Activated naive CD8-positive, alpha-beta T cell (primary cell): Measurements from ENCODE around the gene CIB4.

ENCODE experiments used
- H3K27ac Mint-ChIP-seq: one replicate; pipeline ENCODE4 v1.8.0; 2021; ENCODE audit warnings: mixed read lengths
- H3K27me3 Mint-ChIP-seq: one replicate; pipeline ENCODE4 v1.8.0; 2021; ENCODE audit warnings: mixed read lengths
- H3K36me3 Mint-ChIP-seq: one replicate; pipeline ENCODE4 v1.8.0; 2021; ENCODE audit warnings: mixed read lengths
- H3K4me1 Mint-ChIP-seq: one replicate; pipeline ENCODE4 v1.8.0; 2021; ENCODE audit warnings: low read depth, mixed read lengths
- H3K4me3 Mint-ChIP-seq: one replicate; pipeline ENCODE4 v1.8.0; 2021; ENCODE audit warnings: mild to moderate bottlenecking, mixed read lengths
- H3K9me3 Mint-ChIP-seq: one replicate; pipeline ENCODE4 v1.8.0; 2021; ENCODE audit warnings: low read depth, mixed read lengths

CIB4 gene

DNA sequence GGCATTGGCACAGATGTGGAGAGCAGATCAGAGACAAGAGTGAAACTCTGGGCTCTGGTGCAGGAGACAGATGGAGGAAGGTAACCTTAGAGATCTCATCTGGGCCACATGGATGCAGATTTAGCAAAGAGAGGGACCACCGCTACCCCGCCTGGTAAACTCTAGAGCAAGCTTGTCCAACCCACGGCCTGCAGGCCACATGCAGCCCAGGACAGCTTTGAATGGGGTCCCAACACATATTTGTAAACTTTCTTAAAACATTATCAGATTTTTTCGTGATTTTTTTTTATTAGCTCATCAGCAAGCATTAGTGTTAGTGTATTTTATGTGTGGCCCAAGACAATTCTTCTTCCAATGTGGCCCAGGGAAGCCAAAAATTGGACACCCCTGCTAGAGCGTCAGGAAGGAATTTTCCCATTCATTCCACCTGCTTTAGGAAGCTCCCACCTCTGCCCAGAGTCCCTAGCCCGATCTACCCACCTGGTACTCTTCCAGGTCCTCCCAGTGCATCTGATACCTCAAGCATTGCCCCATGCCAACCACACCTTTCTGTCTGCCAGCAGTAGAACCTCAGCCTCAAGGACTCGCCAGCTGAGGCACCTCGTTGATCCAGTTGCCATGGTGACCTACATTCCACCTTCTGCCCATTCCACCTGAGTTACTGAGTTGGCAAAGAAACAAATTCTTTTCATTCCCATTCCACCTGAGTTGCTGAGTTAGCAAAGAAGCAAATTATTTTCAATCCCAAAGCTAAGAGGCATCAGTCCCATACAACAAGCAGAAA, at the start of gene CIB4:
TSS of gene CIB4 (minus strand) at position 586 of the 784 bp plus-strand sequence. CDS start at position 534, 52 bp downstream.
- Mint-ChIP-seq H3K36me3 (no peaks in the 10 kb centered on the region), H3K9me3 (no peaks in the 10 kb centered on the region), H3K27ac (no peak within 1 kb of the TSS), H3K4me1 (no peaks in the 10 kb centered on the region), H3K27me3 (peaks cover 9% of the 10 kb centered on the region), H3K4me3 (no peak within 1 kb of the TSS)

DNA sequence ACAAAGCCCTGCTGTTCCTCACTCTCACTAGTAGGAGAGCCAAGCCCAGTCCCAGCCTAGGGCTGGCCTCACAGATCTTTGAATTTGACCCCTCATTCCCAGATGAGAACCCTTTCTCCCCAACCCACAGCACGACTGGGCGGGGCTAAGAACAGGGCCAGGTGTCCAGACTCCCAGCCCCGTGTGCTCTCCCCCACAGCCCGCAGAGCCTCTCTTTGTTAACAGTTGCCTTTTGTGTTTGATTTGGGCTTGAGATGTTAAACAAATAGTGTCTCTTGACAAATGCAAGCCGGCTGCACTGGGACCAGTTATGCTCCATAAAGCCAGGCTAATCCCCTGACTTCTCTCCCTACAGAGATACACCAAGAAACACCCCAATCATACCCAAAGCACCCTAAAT, 46.6 kb upstream of the CIB4 start:
- Mint-ChIP-seq H3K4me1 (peaks cover 2% of the 10 kb centered on the region), H3K36me3 (no peaks in the 10 kb centered on the region), H3K4me3 (no peak overlapping the region), H3K27me3 (peaks cover 20% of the 10 kb centered on the region), H3K27ac (no peak overlapping the region), H3K9me3 (no peaks in the 10 kb centered on the region)

DNA sequence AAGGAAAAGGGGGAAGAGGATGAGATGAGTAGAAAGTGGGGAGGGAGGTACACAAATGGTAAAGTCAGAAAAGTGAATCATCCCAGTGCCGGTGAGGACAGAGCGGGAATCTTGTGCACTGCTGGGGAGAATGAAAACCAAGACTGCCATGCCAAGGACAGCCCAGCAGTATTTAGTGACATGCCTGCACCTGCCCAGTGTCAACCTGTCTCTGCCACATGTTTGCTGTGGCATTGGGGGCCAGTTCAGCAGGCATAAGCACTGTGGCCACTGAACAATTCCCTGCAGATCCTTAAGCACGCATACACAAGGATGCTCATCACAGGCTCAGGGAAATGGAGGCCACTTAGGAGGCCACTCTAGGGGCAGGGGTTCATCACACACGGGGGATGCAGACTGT, 46.2 kb upstream of the CIB4 start:
- Mint-ChIP-seq H3K36me3 (no peaks in the 10 kb centered on the region), H3K27me3 (peaks cover 21% of the 10 kb centered on the region), H3K9me3 (no peaks in the 10 kb centered on the region), H3K4me1 (peaks cover 2% of the 10 kb centered on the region), H3K27ac (no peak overlapping the region), H3K4me3 (no peak overlapping the region)

DNA sequence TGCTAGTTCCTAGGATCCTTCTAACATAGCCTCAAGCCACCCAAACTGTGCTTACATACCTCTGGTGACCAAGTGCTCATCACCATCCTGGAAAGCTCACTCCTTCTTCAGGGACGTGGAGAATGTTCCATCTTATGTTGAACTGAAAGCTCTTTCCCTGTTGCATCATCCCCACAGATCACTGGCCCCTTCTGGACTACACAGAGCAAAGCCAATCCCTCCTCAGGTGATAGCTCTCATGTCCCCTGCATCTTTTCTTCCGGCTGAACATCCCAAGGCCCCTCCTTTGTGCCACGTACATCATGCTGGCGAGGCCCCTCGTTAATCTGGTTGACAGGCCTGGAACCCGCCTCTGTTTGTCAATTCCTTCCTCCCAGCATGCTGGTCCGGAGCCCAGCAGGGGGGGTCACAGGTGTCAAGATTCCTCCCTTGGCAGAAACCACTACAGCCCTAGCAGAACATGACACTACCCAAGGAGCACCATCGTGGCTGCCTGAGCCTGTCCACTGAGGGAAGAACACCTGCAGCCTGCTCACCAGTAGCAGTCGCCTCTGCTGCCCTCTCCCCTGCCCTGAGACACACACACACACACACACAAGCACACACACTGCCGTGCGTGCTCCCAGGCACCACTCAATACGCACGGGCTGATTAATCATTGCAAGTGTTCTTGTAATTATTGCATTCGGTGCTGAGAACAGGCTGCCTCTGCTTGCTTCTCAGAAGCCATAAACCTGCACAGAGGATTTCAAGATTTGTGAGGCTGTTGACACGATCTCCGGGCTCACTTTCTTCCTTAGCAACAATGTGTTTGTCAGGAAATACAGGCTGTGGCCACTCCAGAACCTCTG, 45.0 kb upstream of the CIB4 start:
- no peaks in the 10 kb centered on the region for H3K9me3 Mint-ChIP-seq
- H3K27ac Mint-ChIP-seq: no peak overlapping the region
- no peaks in the 10 kb centered on the region for H3K4me1 Mint-ChIP-seq
- no peak overlapping the region for H3K4me3 Mint-ChIP-seq
- no peaks in the 10 kb centered on the region for H3K36me3 Mint-ChIP-seq
- peaks cover 20% of the 10 kb centered on the region for H3K27me3 Mint-ChIP-seq

DNA sequence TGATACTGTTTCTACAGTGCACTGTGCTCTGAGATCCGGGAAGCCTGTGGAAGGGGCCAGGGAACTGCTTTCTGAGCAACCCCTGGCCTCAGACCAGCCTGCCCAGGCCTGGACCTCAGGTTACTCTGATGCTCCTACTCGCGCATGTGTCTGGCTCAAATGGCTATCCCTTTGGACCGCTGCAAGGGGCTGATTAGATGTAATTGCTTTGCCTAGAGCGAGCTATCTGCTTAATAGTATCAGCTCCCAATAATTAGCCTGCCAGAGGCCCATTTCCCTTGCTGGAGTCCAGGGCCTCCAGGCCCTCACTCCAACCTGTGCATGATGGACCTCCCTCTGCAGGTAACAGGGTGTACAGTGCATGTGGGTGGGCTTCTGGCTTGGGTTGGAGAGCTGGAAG, 44.2 kb upstream of the CIB4 start:
- H3K27ac Mint-ChIP-seq: no peak overlapping the region
- peaks cover 16% of the 10 kb centered on the region for H3K27me3 Mint-ChIP-seq
- H3K4me1 Mint-ChIP-seq: no peaks in the 10 kb centered on the region
- H3K9me3 Mint-ChIP-seq: no peaks in the 10 kb centered on the region
- H3K36me3 Mint-ChIP-seq: no peaks in the 10 kb centered on the region
- H3K4me3 Mint-ChIP-seq: no peak overlapping the region

DNA sequence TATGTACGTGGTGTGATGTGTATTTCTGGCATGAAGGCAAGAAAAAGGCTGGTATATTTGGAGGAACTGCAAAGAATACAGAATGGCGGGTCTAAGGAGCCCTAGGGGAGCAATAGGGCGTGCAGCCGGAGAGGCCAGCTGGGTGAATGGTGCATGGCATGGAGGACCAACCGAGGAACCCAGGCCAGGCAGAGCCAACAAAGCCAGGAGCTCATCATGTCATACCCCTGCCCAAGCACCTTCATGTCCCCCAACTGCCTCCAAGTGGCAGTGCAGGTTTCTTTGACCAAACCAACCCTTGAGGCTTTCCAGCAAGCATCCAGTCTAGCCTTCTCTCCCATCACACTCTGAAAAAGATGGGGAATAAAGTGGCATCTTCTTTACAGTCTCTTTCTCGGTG, 42.4 kb upstream of the CIB4 start:
- no peaks in the 10 kb centered on the region for H3K36me3 Mint-ChIP-seq
- H3K4me1 Mint-ChIP-seq: no peaks in the 10 kb centered on the region
- H3K27me3 Mint-ChIP-seq: peaks cover 7% of the 10 kb centered on the region
- no peak overlapping the region for H3K4me3 Mint-ChIP-seq
- H3K27ac Mint-ChIP-seq: no peak overlapping the region
- no peaks in the 10 kb centered on the region for H3K9me3 Mint-ChIP-seq

DNA sequence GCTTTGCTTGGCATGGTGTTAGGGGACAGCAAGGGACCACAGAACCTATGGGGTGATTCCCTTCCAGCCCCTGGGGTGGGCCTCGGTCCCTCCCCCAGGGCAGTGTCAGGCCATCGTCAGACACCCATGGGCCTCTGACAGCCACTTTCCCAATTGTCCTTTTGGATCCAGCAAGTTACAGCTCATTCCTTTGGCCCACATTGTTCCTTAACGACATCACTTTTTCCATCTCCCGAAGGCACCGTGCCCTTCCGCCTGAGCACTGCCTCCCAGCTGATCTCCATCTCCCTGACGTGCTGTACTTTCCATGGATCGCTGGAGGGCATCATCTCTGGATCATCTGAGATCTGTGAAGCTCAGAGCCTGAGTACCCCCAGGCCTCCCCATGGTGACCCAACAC, 41.0 kb upstream of the CIB4 start:
- Mint-ChIP-seq H3K27ac (no peak overlapping the region), H3K9me3 (no peaks in the 10 kb centered on the region), H3K27me3 (peaks cover 9% of the 10 kb centered on the region), H3K4me3 (no peak overlapping the region), H3K4me1 (no peaks in the 10 kb centered on the region), H3K36me3 (no peaks in the 10 kb centered on the region)

DNA sequence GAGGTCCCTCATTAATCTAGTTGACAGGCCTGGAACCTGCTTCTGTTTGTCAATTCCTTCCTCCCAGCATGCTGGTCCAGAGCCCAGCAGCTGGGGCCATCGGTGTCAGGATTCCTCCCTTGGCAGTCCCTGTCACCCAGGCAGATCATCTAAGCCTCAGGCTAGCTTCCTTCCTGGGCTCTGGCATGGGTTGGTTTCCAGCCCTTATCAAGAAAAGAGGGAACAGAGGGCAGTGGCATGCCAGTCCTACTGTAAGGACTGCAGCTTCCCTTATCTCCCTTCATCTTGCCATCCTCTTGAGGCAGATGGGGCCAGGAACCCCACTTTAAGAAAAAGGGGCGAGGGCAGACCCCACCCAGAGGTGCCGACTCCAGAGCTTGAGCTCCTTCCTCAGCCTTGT, 40.5 kb upstream of the CIB4 start:
- Mint-ChIP-seq H3K36me3 (no peaks in the 10 kb centered on the region), H3K4me3 (no peak overlapping the region), H3K9me3 (no peaks in the 10 kb centered on the region), H3K27ac (no peak overlapping the region), H3K4me1 (no peaks in the 10 kb centered on the region), H3K27me3 (peaks cover 7% of the 10 kb centered on the region)

DNA sequence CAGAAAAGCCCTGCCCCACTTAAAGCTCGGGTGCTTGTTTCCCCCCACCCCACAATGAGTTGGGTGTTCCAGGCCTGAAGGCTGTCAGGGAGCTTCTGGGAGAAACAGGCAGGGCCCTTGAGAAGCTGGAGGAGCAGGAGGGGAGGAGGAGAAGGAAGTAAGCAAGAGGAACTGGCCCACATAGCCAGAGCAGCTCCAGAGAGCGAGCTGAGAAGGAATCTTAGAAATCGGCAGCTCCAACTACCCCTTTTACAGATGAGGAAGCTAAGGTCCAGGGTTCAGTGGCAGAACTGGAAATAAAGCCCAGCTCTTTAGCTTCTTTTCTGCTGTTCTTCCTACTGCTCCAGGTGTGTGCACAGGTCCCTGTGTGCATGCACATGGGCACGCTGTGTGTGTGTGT, 38.7 kb upstream of the CIB4 start:
- H3K27me3 Mint-ChIP-seq: peaks cover 4% of the 10 kb centered on the region

DNA sequence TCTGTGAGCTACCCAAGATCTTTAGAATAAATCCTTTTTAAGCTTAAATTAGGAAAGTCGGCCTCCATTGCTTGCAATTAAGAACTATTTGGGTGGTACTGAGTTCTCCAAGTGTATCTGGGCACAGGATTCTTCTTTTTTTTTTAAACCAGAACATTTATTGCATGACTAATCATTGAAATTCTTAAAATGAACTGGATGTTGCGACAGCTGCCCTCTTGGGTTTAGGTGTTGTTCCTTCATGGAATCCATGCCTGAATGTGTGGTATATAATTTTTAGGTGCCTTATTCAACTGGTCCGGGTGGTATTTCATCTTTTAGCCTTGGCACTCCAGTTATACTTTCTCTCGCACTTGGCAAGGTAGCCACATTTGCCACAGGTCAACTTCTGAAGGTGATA, 36.9 kb upstream of the CIB4 start:
- H3K9me3 Mint-ChIP-seq: no peaks in the 10 kb centered on the region
- H3K36me3 Mint-ChIP-seq: no peaks in the 10 kb centered on the region
- H3K27me3 Mint-ChIP-seq: peaks cover 4% of the 10 kb centered on the region
- no peak overlapping the region for H3K4me3 Mint-ChIP-seq
- H3K4me1 Mint-ChIP-seq: no peaks in the 10 kb centered on the region
- no peak overlapping the region for H3K27ac Mint-ChIP-seq

More for the DNA sequence above, 38.7 kb upstream of the CIB4 start:
- no peaks in the 10 kb centered on the region for H3K36me3 Mint-ChIP-seq
- no peak overlapping the region for H3K27ac Mint-ChIP-seq
- H3K4me3 Mint-ChIP-seq: no peak overlapping the region
- no peaks in the 10 kb centered on the region for H3K9me3 Mint-ChIP-seq
- H3K4me1 Mint-ChIP-seq: no peaks in the 10 kb centered on the region

DNA sequence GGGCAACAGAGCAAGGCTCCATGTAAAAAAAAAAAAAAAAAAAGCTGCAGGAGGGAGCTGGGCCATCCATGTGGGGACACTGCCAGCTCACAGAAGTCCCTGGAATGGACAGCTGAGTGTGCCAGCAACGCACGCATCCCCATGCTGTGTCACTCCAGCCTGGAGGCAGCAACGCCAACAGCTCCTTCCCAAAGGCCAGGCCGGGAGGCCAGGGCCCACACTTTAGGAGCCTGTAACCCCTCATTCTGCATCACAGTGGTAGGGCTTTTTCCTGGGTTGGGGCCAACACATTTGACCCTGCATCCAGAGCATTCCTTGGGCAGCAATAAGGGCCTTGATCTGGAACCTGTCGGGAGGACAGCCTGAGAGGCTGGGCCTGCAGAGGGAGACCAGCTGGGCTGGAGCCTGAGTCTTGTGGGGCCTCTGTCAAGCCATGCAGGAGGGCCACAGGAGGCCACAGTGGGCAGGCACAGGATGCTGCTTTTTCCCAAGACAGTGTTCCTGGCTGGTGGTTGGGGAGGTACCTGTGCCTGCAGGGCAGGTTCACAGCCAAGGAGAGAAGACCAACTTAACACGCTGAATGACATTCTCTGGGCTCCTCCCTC, 34.6 kb upstream of the CIB4 start:
- Mint-ChIP-seq H3K27ac (no peak overlapping the region), H3K4me3 (no peak overlapping the region), H3K27me3 (peaks cover 5% of the 10 kb centered on the region), H3K4me1 (no peaks in the 10 kb centered on the region), H3K36me3 (no peaks in the 10 kb centered on the region), H3K9me3 (no peaks in the 10 kb centered on the region)

DNA sequence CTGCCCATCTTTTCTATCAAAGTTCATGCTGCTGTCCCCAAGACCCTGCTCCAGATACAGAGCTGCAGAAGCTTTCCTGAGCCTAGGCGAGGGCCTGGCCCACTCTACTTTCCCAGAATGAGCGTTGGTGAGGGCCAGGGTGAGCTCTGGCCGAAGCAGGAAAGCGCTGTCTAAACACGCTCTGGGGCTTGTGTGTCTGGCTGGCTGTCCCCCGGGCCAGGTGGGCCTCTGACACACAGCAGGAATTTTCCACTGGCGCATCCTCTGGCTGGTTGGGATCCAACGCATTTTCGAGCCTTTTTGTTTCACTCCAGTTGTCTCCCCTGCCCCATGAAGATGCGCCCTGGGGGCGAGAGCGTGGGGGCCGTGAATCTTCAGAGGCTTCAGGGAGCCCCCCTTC, 33.6 kb upstream of the CIB4 start:
- Mint-ChIP-seq H3K4me3 (no peak overlapping the region), H3K36me3 (no peaks in the 10 kb centered on the region), H3K9me3 (no peaks in the 10 kb centered on the region), H3K4me1 (no peaks in the 10 kb centered on the region), H3K27me3 (peaks cover 6% of the 10 kb centered on the region), H3K27ac (no peak overlapping the region)

DNA sequence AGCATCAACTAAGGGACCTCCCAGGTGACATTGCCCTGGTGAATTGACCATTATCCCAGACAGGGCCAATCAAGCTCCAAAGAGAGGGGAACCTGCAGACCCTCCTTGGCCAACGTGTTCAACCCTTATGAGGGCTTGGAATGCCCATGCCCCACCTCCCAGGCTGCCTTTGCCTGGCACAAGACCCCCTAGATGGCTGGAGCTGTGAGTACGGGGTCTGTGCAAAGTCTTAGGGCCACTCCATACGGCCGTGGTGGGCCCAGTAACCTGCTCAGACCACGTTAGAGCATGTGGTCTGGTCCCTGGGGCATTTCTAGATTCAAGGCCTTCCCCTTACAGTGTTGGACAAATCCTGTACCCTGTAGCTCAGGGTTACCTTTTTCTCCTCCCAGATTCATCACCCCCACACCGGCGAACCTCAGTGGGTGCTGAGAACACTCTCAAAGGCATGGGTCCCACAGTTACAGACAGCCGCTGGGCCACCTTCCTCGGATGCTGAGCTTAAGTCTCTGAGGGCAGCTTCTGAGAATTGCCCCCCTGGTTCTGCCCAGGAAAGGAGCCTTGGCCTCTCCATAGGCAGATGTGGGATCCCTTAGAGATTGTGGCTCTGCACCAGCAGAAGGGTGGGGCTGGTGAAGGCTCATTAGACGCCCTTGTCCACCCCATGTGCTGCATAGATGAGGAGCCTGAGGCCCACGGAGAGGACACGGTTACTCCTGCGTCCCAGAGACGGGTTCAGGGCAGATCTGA, 33.0 kb upstream of the CIB4 start:
- H3K4me3 Mint-ChIP-seq: no peak overlapping the region
- peaks cover 10% of the 10 kb centered on the region for H3K27me3 Mint-ChIP-seq
- H3K9me3 Mint-ChIP-seq: no peaks in the 10 kb centered on the region
- H3K36me3 Mint-ChIP-seq: no peaks in the 10 kb centered on the region
- no peak overlapping the region for H3K27ac Mint-ChIP-seq
- no peaks in the 10 kb centered on the region for H3K4me1 Mint-ChIP-seq

DNA sequence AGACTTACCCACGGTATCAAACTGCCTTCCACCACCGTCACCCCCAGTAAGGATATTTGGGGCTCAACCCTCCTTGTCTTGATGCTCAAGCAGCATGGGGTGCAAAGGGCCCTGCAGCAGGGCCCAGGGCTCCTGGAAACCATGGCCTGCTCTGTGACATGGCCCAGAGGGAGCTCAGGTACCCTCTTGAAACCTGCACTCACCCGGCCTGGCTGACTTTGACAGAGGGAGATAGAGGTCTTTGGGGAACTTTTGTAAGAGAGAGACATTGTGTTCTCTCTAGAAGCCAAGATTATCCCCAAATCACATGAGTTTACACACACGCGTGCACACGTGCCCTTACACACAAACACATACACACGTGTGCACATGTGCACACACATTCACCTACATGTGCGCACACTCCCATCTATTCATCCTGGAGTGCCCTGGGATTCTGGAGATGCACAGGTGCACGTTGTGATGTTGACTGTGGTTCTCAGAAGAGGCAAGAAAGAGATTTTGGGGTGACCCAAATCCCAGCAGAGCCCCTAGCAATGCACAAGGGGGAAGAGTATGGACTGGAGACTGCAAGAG, 31.7 kb upstream of the CIB4 start:
- Mint-ChIP-seq H3K4me3 (no peak overlapping the region), H3K4me1 (no peaks in the 10 kb centered on the region), H3K36me3 (no peaks in the 10 kb centered on the region), H3K27ac (no peak overlapping the region), H3K27me3 (peaks cover 14% of the 10 kb centered on the region), H3K9me3 (no peaks in the 10 kb centered on the region)
